Left hindlimb (tissue), 1 donor: ENCODE data around the gene THRAP3.

Experiments used
- DNase-seq: peaks from one replicate; pipeline ENCODE4 v3.0.0-alpha.2; 2018

The THRAP3 gene

GRCh38 chr1:36303650-36304360 lies 79.6 kb downstream of the THRAP3 start:
- no peak for DNase-seq

DNA sequence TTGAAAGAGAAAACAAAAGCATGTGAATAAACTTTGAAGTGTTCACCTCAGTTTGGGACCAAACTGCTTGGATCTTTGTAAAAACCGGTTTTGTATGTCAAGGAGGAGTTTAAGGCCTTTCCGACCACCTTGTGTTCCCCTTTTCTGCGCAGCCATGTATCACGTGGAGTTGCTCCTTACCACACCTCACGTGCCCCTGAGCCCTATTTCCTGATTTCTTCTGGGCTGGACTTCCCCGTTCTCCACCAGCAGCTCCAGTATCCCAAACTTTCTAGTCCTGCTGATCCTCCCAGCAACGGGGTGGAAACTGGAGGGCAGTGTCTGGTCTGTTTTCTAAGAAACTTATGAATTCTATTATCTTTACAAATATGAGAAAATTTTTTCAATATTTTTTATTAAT lies 80.3 kb downstream of the THRAP3 start:
- DNase-seq = no peak

DNA sequence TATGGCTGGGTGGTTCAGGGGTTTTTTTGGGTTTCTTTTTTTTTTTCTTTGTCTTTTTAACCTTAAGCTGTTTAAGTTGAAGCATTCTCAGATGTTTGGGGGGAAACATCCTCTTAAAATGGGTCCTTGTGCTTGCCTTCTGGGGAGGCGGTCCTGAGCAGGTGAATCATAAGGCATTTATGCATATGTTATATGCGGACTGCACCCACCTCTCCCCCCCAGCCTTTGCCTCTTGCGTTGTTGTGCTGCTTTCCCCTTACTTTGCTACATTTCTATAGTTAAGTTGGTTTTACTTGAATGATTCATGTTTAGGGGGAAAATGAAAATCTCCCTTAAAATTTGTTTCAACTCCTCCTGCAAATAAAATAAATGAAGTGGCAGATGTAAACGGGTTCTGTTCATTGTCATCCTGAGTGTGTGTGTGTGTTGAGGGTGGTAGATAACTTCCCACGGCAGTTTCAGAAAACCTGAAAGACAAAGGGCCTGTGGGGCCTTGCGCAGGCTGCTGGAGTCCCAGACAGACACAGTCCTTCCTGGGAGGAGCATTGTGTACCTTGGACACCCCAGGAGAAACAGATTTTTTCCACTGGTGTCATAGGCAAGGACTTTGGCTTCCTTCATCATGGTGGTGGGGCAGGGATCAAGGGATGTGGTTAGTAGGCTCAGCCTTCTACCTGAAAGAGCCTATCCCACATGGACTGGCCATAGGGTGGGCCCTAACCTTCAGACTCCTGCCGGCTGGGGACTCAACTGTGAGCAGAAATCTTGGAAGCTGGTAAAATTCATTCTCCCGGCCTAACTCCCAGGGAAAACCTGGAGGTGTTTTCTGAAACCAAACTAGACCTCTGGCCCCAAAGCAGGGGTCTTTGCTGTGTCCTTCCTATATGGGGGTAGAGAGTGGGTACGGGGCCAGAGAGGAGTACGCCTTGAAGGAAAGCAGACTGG lies 81.0 kb downstream of the THRAP3 start:
- DNase-seq = no peak

DNA sequence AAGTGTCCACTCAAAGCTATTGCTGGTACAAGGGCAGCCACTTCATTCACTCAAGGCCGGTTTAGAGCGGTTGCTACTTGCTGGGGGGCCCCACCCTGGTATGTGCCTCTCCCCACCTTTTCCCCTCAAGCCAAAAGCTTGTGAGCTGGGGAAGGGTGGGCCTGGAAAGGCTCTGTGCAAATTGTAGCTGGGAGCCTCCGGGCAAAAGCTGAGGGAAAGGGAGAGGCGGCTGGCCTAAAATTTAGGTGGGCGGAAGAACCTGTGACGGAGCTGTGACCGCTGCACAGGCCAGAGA lies 81.6 kb downstream of the THRAP3 start:
- no peak for DNase-seq

GRCh38 chr1:36306210-36306901 lies 82.1 kb downstream of the THRAP3 start, which contains the start of gene SH3D21:
TSS of gene SH3D21 (plus strand) at chr1:36306368. CDS start at chr1:36306421, 53 bp downstream.
- DNase-seq = no peak

GRCh38 chr1:36306902-36307456 lies 82.7 kb downstream of the THRAP3 start:
- peak; percentile 94 for DNase-seq

GRCh38 chr1:36307601-36308330 lies 83.5 kb downstream of the THRAP3 start:
- DNase-seq = no peak

DNA sequence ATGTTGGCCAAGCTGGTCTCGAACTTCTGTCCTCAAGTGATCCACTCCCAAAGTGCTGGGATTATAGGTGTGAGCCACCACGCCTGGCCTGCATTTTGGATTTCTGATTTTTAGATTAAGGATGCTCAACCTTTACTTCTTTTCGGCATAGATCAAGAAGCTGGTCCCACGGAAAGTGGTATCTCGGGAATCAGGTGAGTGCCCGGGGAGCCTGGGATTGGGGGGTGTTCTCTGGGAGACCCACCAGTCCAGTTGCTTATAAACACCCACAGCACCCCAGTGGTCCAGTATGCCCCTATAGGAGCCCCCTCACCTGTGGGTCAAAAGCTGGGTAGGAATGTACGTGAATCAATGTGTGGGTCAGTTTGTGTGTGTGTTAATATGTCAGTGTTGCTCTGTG lies 85.2 kb downstream of the THRAP3 start:
- DNase-seq = no peak

DNA sequence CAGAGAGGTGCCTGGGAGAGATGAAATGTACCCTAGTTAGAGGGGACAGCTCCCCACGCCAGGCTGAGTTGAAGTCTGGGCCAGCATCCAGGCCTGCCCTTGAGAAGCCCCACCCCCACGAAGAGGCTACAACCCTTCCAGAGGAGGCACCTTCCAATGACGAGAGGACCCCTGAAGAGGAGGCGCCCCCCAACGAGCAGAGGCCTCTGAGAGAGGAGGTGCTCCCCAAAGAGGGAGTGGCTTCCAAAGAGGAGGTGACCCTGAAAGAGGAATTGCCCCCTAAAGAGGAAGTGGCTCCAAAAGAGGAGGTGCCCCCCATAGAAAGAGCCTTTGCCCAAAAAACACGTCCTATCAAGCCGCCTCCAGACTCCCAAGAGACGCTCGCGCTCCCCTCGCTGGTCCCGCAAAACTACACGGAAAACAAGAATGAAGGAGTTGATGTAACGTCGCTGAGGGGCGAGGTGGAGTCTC lies 96.1 kb downstream of the THRAP3 start:
- DNase-seq = no peak

GRCh38 chr1:36320767-36321118 lies 96.5 kb downstream of the THRAP3 start:
- DNase-seq = no peak

DNA sequence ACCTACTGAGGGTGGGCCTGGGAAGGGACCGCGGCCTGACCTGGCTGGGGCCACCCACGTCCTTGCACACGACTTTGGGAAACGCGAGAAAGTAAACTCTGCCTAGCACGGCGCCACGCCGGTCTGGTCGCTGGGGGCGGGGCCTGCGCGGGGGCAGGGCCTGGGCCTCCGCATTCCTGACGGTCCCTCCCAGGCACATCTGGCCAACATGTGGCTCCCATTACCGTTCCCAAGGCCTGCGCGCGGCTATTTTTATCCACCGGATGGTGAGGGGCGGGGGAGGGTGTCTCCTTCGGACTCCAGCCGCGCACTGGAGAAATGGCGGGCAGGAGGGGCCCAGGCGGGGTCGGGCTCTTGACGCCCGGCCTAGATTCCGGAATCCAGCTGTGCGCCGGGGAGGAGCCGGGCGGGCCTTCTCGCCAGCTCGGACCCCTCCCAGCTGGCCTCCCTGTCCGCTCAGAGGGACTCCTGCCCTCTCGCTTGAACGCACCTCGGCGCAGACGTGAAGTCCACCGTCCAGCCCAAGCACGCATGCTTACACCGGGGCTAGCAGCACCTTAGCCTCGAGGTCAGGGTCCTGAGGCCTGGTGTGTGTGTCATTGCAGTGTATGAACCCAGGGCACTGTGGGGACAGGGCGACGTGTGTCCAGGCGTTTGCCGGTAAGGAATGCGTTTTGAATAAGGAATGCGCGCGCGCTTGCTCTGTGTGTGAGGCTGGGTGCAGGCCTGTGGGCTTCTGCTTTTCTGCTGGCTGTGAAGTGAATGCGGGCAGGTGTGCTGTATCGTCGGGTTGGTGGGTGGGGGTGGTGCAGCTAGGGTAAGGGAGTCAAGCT lies 97.1 kb downstream of the THRAP3 start:
- peak; percentile 97 for DNase-seq

- peak; percentile 59 for DNase-seq
Observed at GRCh38 chr1:36322041-36322785, 98.0 kb downstream of the THRAP3 start.

GRCh38 chr1:36322786-36323635 lies 98.8 kb downstream of the THRAP3 start:
- peak; percentile 86 for DNase-seq

DNA sequence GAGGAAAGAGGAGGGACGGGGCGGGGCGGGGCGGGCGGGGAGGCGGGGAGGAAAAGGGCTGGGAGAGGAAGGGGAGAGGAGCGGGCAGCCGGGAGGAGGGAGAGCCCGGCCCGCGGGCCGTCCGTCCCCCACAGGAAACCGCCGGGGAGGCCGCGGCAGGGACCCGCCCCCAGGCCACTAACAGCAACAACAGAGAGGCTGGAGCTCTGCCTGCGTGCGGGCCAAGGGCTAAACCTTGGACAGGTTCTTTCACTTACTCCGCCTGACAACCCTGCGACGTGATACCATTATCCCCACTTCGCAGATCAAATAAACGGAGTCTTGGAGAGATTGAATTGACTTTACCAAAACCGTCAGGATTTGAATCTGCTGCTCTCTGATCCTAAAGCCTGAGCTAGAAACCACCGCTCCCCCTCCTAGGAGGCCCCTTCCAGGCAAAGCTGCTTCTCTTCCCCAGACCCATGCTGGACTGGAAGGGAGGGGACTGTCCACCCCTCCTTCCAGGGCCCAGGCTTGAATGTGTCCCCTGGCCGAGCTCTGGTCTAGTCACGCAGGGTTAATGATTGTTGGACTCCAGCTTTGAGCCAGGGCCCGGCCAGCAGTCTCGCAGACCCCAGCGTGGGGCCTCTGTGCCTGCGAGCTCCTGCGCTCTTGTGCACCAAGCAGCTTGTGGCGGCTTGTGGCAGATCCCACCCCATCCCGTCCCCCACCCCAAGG lies 99.6 kb downstream of the THRAP3 start, which contains the start of gene EVA1B:
Gene EVA1B, minus strand, starts transcription at position 10 of the 717 bp plus-strand sequence. CDS start 608 bp downstream, outside the sequence.
- peak; percentile 96 for DNase-seq

- DNase-seq = no peak
Observed at GRCh38 chr1:36324353-36324703, 100.1 kb downstream of the THRAP3 start.

DNA sequence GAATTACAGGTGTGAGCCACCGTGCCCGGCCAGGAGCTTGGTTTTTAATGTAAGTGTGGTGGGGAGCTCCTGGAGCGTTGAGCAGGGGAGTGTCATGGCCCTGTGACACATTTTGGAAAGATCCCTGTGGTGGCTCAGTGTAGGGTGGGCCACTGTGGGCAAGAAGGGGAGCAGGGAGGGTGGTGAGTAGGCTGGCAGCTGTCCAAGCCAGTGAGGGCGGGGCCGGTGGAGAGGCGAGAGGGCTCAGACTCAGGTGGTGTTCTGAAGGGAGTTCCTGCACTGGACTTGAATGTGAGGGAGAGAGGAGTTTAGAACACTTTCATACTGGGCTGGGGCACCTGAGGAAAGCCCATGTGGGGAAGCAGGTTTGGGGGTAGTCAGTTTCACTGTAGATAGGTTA lies 102.3 kb downstream of the THRAP3 start:
- no peak for DNase-seq

DNA sequence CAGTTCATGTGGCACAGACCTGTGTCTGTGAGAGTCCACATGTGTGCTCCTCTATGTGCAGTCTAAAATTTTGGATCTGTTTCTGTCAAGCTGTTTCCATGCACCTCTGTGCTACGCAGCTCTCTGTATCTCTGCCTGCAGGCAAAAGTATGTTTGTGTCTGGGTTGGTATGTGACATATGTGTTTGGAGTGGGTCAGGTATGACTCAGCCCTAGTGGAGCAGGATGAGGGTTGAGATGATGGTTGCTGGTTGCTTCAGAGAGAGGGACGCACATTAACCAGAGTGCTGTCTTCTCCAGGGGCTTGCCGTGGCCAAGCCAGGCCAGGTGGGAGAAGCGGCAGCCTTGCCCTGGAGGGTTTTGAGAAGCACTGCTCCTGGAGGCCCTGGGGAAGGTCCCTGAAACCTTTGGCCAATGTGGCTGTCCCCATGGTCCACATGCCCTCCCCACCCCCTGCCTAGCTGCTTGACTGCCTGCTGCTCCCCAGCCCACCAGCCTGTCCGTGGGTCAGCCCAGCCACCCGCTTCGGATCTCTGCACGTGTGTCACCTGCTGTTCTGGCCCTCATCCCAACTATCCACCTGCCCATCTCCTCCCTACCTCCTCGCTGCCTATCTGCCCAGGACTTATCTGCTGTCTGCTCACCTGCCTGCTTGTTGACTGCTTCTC lies 103.3 kb downstream of the THRAP3 start:
- no peak for DNase-seq

- no peak for DNase-seq
Observed at GRCh38 chr1:36328088-36328480, 103.8 kb downstream of the THRAP3 start.
